CD4-positive, alpha-beta memory T cell (primary cell): ENCODE data around the gene GULP1. TPM values are rescaled to one million over a fixed set of nuclear protein-coding genes. Genes with fewer than 3 reads are reported as not detected.

Experiments used
- CTCF ChIA-PET: fragments of 350-600 bp; sonication (Branson Sonifier 250); formaldehyde crosslinking; loops from one replicate; lab custom pipeline; 2021; ENCODE audit warnings: inconsistent platforms; ENCODE audit not compliant: partially characterized antibody; lab: Charles Lee
- POLR2A ChIA-PET: fragments of 350-600 bp; sonication (Branson Sonifier 250); formaldehyde crosslinking; loops from one replicate; lab custom pipeline; 2021; ENCODE audit not compliant: partially characterized antibody; lab: Charles Lee
- DNase-seq, 5 donors: peaks; one replicate each; pipeline versions ENCODE4 v3.0.0 to v3.0.0-alpha.2; 2020 to 2022; ENCODE audit warnings: mixed read lengths in 1 of 5
- H3K27ac ChIP-seq: one replicate; pipeline ENCODE4 v1.7.0; 2013; ENCODE audit warnings: low read depth, low read length
- H3K27me3 ChIP-seq: 2 replicates; pipeline ENCODE4 v1.7.0; 2013; ENCODE audit warnings: mild to moderate bottlenecking, low read length, moderate library complexity; ENCODE audit not compliant: insufficient read depth
- H3K36me3 ChIP-seq: 2 replicates; pipeline ENCODE4 v1.7.0; 2013; ENCODE audit warnings: mild to moderate bottlenecking, low read length, moderate library complexity; ENCODE audit not compliant: insufficient read depth
- H3K4me1 ChIP-seq: 2 replicates; pipeline ENCODE4 v1.7.0; 2013; ENCODE audit warnings: mild to moderate bottlenecking, low read length, moderate library complexity; ENCODE audit not compliant: insufficient read depth
- H3K4me3 ChIP-seq, 2 donors: one replicate each; pipeline ENCODE4 v1.7.0; 2013; ENCODE audit warnings: low read length in 2 of 2, mild to moderate bottlenecking in 1 of 2
- H3K9me3 ChIP-seq, 2 donors: one replicate each; pipeline ENCODE4 v1.7.0; 2013; ENCODE audit warnings: low read length in 2 of 2, control low read depth in 1 of 2; ENCODE audit not compliant: control insufficient read depth in 1 of 2
- H3K27ac Mint-ChIP-seq, 7 donors: one replicate each; pipeline ENCODE4 v1.8.0; 2020 to 2021; ENCODE audit warnings: mixed read lengths in 7 of 7, mild to moderate bottlenecking in 6 of 7, inconsistent platforms in 3 of 7, moderate library complexity in 3 of 7
- H3K27me3 Mint-ChIP-seq, 2 donors: one replicate each; pipeline ENCODE4 v1.8.0; 2020 to 2021; ENCODE audit warnings: mixed read lengths in 2 of 2
- H3K36me3 Mint-ChIP-seq, 2 donors: one replicate each; pipeline ENCODE4 v1.8.0; 2020 to 2021; ENCODE audit warnings: mixed read lengths in 2 of 2, inconsistent platforms in 1 of 2, mild to moderate bottlenecking in 1 of 2
- H3K4me1 Mint-ChIP-seq, 4 donors: one replicate each; pipeline ENCODE4 v1.8.0; 2020 to 2021; ENCODE audit warnings: mixed read lengths in 4 of 4, mild to moderate bottlenecking in 1 of 4
- H3K4me3 Mint-ChIP-seq, 8 donors: one replicate each; pipeline ENCODE4 v1.8.0; 2020 to 2021; ENCODE audit warnings: mixed read lengths in 8 of 8, mild to moderate bottlenecking in 7 of 8, moderate library complexity in 6 of 8, inconsistent platforms in 3 of 8
- H3K9me3 Mint-ChIP-seq, 8 donors: one replicate each; pipeline ENCODE4 v1.8.0; 2020 to 2021; ENCODE audit warnings: mixed read lengths in 8 of 8, mild to moderate bottlenecking in 5 of 8, inconsistent platforms in 3 of 8, moderate library complexity in 1 of 8
- intact Hi-C: fragments of 100-400 bp; cut with micrococcal nuclease; formaldehyde crosslinking; loops from one replicate; pipeline ENCODE4 v1.15.1; 2023
- polyA plus RNA-seq, 2 donors: library from polyadenylated mRNA; unstranded; fragments of 300-500 nt; fragmentation: Illumina TruSeq; gene quantifications; one replicate each; pipeline ENCODE4 v1.2.3, GENCODE V29; 2021
- total RNA-seq, 2 experiments: library from RNA; stranded (reverse); gene quantifications; one replicate each; pipeline ENCODE4 v1.2.3, GENCODE V29; 2021

GULP1 gene
- total and polyA plus RNA-seq, 4 experiments from 2014 or later: not detected

DNA sequence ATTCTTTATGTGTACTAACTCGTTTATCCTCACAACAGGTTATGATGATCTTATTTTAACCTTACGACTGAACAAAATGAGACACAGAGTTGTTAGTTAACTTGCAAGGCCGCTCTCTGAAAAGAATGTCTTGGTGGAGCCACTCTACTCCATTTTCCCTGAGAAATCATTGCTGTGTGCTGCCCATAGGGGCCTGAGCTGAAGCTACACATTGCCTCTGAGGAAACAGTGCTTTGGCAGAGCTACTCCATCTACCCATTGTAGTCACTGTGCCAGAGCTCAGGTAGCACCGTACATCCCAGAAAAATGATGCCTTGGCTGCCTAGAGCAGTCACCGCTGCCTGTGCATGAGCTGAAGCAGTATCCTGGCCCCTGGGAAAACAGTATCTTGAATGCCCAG lies 61.6 kb downstream of the GULP1 start:
- Mint-ChIP-seq H3K27ac (no peak overlapping the region), H3K36me3 (no peaks in the 10 kb centered on the region), H3K27me3 (no peaks in the 10 kb centered on the region), H3K4me3 (no peak overlapping the region), H3K9me3 (peaks cover 0 to 4% (median 0%) of the 10 kb centered on the region in 8 donors), H3K4me1 (no peaks in the 10 kb centered on the region)
- ChIA-PET CTCF (no interaction called here), POLR2A (no interaction called here)
- DNase-seq: no peak
- H3K27me3 ChIP-seq: no peaks in the 10 kb centered on the region
- no peak overlapping the region for H3K4me3 ChIP-seq
- intact Hi-C loops: no loop called here
- H3K27ac ChIP-seq: no peak overlapping the region
- H3K36me3 ChIP-seq: no peaks in the 10 kb centered on the region
- H3K9me3 ChIP-seq: no peaks in the 10 kb centered on the region
- no peaks in the 10 kb centered on the region for H3K4me1 ChIP-seq

DNA sequence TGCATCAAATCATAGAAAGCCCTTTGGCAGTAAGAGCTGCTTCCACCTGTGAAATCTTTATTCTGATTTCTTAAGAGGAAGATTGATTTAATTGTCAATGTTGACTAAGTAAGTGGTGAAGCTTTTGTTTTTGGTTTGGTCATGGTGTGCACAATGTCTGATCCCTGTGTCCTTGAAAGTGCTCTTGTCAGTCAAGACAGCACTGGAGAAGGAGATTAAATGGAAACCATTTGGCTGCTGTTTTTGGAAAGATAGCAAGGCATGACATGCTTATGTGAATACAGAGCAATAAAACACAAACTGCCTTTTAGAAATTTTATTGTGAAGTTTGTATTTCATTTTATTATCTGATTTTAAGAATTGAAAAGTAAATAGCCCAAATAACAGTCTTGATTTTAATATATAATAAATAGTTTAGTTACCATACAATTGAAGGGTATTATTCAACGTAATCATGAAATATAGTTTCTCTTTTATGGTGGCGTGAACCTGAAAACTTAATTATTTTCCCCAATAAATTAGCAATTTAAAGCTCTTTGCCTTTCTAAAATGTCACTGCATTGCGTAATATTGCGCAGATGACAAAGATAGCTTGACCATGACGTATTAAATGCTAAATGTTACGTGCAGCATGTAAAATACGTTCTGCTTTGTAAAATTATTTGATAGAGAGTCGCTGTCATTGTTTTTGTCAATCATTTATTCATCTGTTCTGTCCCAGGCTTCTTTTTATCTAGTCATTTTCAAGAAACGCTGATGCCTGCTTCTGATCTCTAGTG lies 69.0 kb downstream of the GULP1 start:
- Histone ChIP-seq H3K4me3 (no peak overlapping the region), H3K9me3 (no peaks in the 10 kb centered on the region), H3K27me3 (no peaks in the 10 kb centered on the region), H3K36me3 (no peaks in the 10 kb centered on the region), H3K27ac (no peak overlapping the region), H3K4me1 (no peaks in the 10 kb centered on the region)
- Mint-ChIP-seq H3K9me3 (peaks cover 0 to 5% (median 0%) of the 10 kb centered on the region in 8 donors), H3K4me3 (no peak overlapping the region), H3K27ac (no peak overlapping the region), H3K27me3 (no peaks in the 10 kb centered on the region), H3K4me1 (no peaks in the 10 kb centered on the region), H3K36me3 (no peaks in the 10 kb centered on the region)
- POLR2A ChIA-PET: no interaction called here
- no peak for DNase-seq
- intact Hi-C loops: no loop called here
- CTCF ChIA-PET: no interaction called here

DNA sequence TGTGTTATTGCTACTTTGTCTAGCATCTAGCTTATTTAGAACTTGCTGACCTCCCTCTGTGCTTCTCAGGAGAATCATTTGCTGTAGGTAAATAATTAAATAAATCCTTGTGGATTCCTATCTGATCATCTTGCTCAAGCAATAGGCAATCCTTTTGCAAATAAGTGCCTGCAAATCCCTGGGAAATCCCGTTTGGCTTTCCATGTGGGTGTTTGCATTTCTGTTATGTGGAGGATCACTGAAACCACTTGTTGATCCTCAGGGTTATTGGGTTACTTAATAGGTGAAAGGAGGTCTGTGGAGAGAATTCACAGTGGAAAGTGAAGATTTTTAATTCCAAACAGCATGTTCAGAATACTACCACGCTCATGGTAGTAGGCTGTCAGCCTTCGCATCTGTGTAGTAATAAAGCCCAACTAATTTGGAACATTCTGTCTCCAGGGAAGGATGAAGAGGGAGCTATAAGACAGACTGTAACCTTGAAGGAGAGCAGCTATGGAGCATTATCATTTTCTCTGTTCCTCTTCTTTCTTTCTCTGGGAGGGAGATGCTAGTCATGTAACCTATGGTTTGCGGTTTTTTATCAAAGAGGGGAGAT lies 72.5 kb downstream of the GULP1 start:
- Mint-ChIP-seq H3K36me3 (no peaks in the 10 kb centered on the region), H3K9me3 (peaks cover 0 to 5% (median 0%) of the 10 kb centered on the region in 8 donors), H3K27ac (no peak overlapping the region), H3K4me1 (no peaks in the 10 kb centered on the region), H3K4me3 (no peak overlapping the region), H3K27me3 (no peaks in the 10 kb centered on the region)
- Histone ChIP-seq H3K9me3 (no peaks in the 10 kb centered on the region), H3K27me3 (no peaks in the 10 kb centered on the region), H3K27ac (no peak overlapping the region), H3K4me3 (no peak overlapping the region), H3K36me3 (no peaks in the 10 kb centered on the region), H3K4me1 (no peaks in the 10 kb centered on the region)
- ChIA-PET CTCF (no interaction called here), POLR2A (no interaction called here)
- no peak for DNase-seq
- intact Hi-C loops: no loop called here

GRCh38 chr2:188365058-188365641 lies 73.5 kb downstream of the GULP1 start:
- Mint-ChIP-seq H3K36me3 (no peaks in the 10 kb centered on the region), H3K27ac (no peak overlapping the region), H3K4me3 (no peak overlapping the region), H3K4me1 (no peaks in the 10 kb centered on the region), H3K27me3 (no peaks in the 10 kb centered on the region), H3K9me3 (peaks cover 0 to 5% (median 0%) of the 10 kb centered on the region in 8 donors)
- ChIA-PET CTCF (no interaction called here), POLR2A (no interaction called here)
- H3K27me3 ChIP-seq: no peaks in the 10 kb centered on the region
- H3K9me3 ChIP-seq: no peaks in the 10 kb centered on the region
- H3K4me1 ChIP-seq: no peaks in the 10 kb centered on the region
- no peaks in the 10 kb centered on the region for H3K36me3 ChIP-seq
- DNase-seq: no peak
- no peak overlapping the region for H3K27ac ChIP-seq
- H3K4me3 ChIP-seq: no peak overlapping the region
- intact Hi-C loops: no loop called here

GRCh38 chr2:188367164-188367563 lies 75.5 kb downstream of the GULP1 start:
- POLR2A ChIA-PET: no interaction called here
- Histone ChIP-seq H3K4me1 (no peaks in the 10 kb centered on the region), H3K4me3 (no peak overlapping the region), H3K27me3 (no peaks in the 10 kb centered on the region), H3K9me3 (no peaks in the 10 kb centered on the region), H3K27ac (no peak overlapping the region), H3K36me3 (no peaks in the 10 kb centered on the region)
- CTCF ChIA-PET: no interaction called here
- no peak for DNase-seq
- H3K27ac Mint-ChIP-seq: no peak overlapping the region
- H3K27me3 Mint-ChIP-seq: no peaks in the 10 kb centered on the region
- no peak overlapping the region for H3K4me3 Mint-ChIP-seq
- H3K4me1 Mint-ChIP-seq: no peaks in the 10 kb centered on the region
- H3K9me3 Mint-ChIP-seq: peaks cover 0 to 5% (median 0%) of the 10 kb centered on the region in 8 donors
- intact Hi-C loops: no loop called here
- no peaks in the 10 kb centered on the region for H3K36me3 Mint-ChIP-seq

DNA sequence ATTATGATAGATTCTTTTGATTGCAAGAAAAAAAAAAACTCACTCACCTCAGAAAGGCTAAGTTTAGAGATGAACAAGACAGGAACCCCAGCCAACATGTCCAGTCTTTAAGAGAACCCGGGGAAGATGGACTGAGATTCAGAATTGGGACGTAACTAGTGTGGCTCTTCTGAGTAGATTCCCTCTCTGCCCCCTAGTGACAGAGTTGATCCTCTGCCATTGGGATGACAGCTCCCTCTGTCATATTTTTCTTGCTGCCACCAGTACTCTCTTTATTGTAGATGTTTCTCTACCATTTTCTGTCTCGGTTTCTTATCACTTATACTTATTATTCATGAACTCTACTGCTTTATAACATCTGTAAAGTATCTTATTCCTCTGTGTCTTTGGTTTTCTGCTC lies 77.7 kb downstream of the GULP1 start:
- no peaks in the 10 kb centered on the region for H3K4me1 Mint-ChIP-seq
- intact Hi-C loops: no loop called here
- Histone ChIP-seq H3K4me1 (no peaks in the 10 kb centered on the region), H3K9me3 (no peaks in the 10 kb centered on the region), H3K4me3 (no peak overlapping the region), H3K27me3 (no peaks in the 10 kb centered on the region), H3K27ac (no peak overlapping the region), H3K36me3 (no peaks in the 10 kb centered on the region)
- peaks cover 0 to 3% (median 0%) of the 10 kb centered on the region in 8 donors for H3K9me3 Mint-ChIP-seq
- POLR2A ChIA-PET: no interaction called here
- CTCF ChIA-PET: no interaction called here
- H3K27ac Mint-ChIP-seq: no peak overlapping the region
- H3K4me3 Mint-ChIP-seq: no peak overlapping the region
- H3K27me3 Mint-ChIP-seq: no peaks in the 10 kb centered on the region
- H3K36me3 Mint-ChIP-seq: no peaks in the 10 kb centered on the region
- DNase-seq: no peak

DNA sequence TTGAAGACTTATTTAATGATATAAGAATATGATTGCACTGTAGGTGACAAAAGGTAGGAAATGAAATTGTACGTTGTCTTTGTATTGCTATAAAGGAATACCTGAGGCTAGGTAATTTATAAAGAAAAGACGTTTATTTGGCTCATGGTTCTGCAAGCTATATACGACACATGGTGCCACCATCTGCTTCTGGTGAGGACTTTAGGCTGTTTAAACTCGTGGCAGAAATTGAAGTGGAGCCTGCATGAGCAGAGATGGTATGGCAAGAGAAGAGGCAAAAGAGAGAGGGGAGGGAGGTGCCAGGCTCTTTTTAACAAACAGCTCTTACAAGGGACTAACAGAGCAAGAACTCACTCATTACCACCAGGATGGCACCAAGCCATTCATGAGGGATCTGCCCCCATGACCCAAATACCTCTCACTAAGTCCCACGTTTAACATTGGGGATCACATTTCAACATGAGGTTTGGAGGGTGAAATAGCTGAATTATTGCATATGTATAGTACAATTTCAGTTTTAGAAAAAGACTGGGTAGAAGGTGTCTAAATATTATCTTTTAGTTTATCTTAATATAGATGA lies 86.8 kb downstream of the GULP1 start:
- H3K4me3 Mint-ChIP-seq: no peak overlapping the region
- CTCF ChIA-PET: no interaction called here

More for the DNA sequence above, 86.8 kb downstream of the GULP1 start:
- H3K27ac ChIP-seq: no peak overlapping the region
- no peaks in the 10 kb centered on the region for H3K27me3 ChIP-seq
- intact Hi-C loops: no loop called here
- POLR2A ChIA-PET: no interaction called here
- Mint-ChIP-seq H3K27me3 (no peaks in the 10 kb centered on the region), H3K4me1 (no peaks in the 10 kb centered on the region), H3K9me3 (peaks cover 0 to 2% (median 0%) of the 10 kb centered on the region in 8 donors), H3K36me3 (no peaks in the 10 kb centered on the region), H3K27ac (no peak overlapping the region)
- H3K36me3 ChIP-seq: no peaks in the 10 kb centered on the region
- no peaks in the 10 kb centered on the region for H3K9me3 ChIP-seq
- DNase-seq: no peak
- H3K4me1 ChIP-seq: no peaks in the 10 kb centered on the region
- no peak overlapping the region for H3K4me3 ChIP-seq
